ENCODE measurements around the gene MAP6. TPM values are rescaled to one million over a fixed set of nuclear protein-coding genes. Genes with fewer than 3 reads are reported as not detected.

The MAP6 gene
- total and polyA plus RNA-seq, 9 of the 15 experiments (the other 6 are each of a cell fraction or from before 2014, with no cell fraction given): not detected

DNA sequence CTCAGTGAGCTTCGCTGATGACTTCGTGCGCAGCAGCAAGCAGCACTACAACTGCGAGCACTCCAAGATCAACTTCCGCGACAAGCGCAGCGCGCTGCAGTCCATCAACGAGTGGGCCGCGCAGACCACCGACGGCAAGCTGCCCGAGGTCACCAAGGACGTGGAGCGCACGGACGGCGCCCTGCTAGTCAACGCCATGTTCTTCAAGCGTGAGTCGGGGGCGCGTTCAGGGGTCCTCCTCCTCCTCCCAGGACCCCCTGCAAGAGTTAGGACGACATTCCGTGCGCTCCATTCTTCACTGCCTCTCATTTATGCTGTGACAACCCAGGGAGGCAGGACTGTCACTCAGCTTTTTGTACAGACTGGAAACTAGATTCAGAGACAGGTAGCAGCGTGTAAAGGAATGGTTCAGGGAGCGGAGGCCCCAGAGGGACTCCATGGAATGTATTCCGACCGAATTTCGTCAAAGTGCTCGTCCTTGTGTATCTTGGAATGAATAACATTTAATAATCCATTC, 102.0 kb downstream of the MAP6 start:
- H3K9me1 ChIP-seq (ENCODE audit: control insufficient read depth, insufficient read depth, low read length): peaks cover 4% of the 10 kb centered on the region
- H3K4me2 ChIP-seq (ENCODE audit: insufficient read depth, low read length): no peak overlapping the region
- H2AFZ ChIP-seq (ENCODE audit: low read depth, low read length): no peak overlapping the region
- CTCF ChIA-PET (ENCODE audit: low intra/inter-chr PET ratio): no interaction called here
- peak; percentile 48; the same call in 1 of the 2 replicates for TF ChIP-seq ZC3H4 (CRISPR knock-in tag; IDR thresholded peaks at IDR 0.05; ENCODE audit: borderline replicate concordance)
- TF ChIP-seq, protein P1, sequence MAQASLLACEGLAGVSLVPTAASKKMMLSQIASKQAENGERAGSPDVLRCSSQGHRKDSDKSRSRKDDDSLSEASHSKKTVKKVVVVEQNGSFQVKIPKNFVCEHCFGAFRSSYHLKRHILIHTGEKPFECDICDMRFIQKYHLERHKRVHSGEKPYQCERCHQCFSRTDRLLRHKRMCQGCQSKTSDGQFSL (CRISPR knock-in tag; IDR thresholded peaks at IDR 0.05): no peak
- TF ChIP-seq, protein P1 (tag; IDR thresholded peaks at IDR 0.05): no peak
- TF ChIP-seq, protein P2, sequence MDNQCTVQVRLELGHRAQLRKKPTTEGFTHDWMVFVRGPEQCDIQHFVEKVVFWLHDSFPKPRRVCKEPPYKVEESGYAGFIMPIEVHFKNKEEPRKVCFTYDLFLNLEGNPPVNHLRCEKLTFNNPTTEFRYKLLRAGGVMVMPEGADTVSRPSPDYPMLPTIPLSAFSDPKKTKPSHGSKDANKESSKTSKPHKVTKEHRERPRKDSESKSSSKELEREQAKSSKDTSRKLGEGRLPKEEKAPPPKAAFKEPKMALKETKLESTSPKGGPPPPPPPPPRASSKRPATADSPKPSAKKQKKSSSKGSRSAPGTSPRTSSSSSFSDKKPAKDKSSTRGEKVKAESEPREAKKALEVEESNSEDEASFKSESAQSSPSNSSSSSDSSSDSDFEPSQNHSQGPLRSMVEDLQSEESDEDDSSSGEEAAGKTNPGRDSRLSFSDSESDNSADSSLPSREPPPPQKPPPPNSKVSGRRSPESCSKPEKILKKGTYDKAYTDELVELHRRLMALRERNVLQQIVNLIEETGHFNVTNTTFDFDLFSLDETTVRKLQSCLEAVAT (IDR thresholded peaks at IDR 0.05): peak in 1 of 2 experiments; percentile 66; a peak in 1 of 4 replicates
- TF ChIP-seq, protein P3, sequence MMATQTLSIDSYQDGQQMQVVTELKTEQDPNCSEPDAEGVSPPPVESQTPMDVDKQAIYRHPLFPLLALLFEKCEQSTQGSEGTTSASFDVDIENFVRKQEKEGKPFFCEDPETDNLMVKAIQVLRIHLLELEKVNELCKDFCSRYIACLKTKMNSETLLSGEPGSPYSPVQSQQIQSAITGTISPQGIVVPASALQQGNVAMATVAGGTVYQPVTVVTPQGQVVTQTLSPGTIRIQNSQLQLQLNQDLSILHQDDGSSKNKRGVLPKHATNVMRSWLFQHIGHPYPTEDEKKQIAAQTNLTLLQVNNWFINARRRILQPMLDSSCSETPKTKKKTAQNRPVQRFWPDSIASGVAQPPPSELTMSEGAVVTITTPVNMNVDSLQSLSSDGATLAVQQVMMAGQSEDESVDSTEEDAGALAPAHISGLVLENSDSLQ (IDR thresholded peaks at IDR 0.05): no peak
- TF ChIP-seq RBFOX2 (IDR thresholded peaks at IDR 0.05; ENCODE audit: low read depth, low read length): peak; percentile 38
- H3K4me3 ChIP-seq: no peak overlapping the region
- H3K36me3 ChIP-seq (ENCODE audit: control insufficient read depth, insufficient read depth, low read length): peaks cover 77% of the 10 kb centered on the region
- H3K9ac ChIP-seq (ENCODE audit: insufficient read depth in 1 of 2, low read depth in 2 of 2, low read length in 2 of 2): no peak overlapping the region
- no peak overlapping the region for H3K27ac ChIP-seq (ENCODE audit: extremely low read depth, low read depth, low read length)
- intact Hi-C loops (cut with micrococcal nuclease): no loop called here
- H3K27me3 ChIP-seq (ENCODE audit: control insufficient read depth in 2 of 2, insufficient read depth in 2 of 2, low read length in 2 of 2): no peaks in the 10 kb centered on the region
- no TSS peak for BruUV-seq (replicated peaks)
- POLR2A ChIA-PET: interaction anchor here (0.6 to 10.5 kb wide), 5 partner anchors 6 to 875 kb away, joined by 3 to 115 read pairs (median 3); no protein-coding TSS in a partner anchor
- ATAC-seq: no peak
- no peak for DNase-seq (ENCODE audit: extremely low read depth in 1 of 4, low spot score in 3 of 4)
- in situ Hi-C loops (cut with MboI): no loop called here
- peaks cover 17 to 40% of the 10 kb centered on the region in 2 experiments; a peak in 4 of 5 replicates for H3K4me1 ChIP-seq (replicated peaks in 1 of 2; ENCODE audit: control insufficient read depth in 2 of 2, insufficient read depth in 2 of 2, low read length in 2 of 2)
- WGBS (ENCODE audit: insufficient coverage, low coverage, missing lambda C conversion rate): 96% methylated on average over 15 of the region's 34 CpGs
- no peaks in the 10 kb centered on the region for H3K9me3 ChIP-seq (replicated peaks; ENCODE audit: control insufficient read depth, insufficient read depth, low read depth, low read length)
- no peak for FAIRE-seq
- H3K79me2 ChIP-seq (ENCODE audit: control insufficient read depth, insufficient read depth, low read length): peaks cover 41% of the 10 kb centered on the region
- H4K20me1 ChIP-seq (replicated peaks; ENCODE audit: control insufficient read depth, insufficient read depth, low read length): no peaks in the 10 kb centered on the region

All from K562 (cell line).